Urinary bladder (tissue), 4 donors: ENCODE data around the gene ULK1. TPM values are rescaled to one million over a fixed set of nuclear protein-coding genes. Genes with fewer than 3 reads are reported as not detected.

Experiments used
- DNase-seq: peaks from one replicate; pipeline ENCODE4 v3.0.0-alpha.2; 2015; ENCODE audit errors: extremely low spot score
- H3K27ac ChIP-seq: one replicate; pipeline ENCODE4 v1.5.1; 2013; ENCODE audit warnings: low read depth, mild to moderate bottlenecking, moderate library complexity
- H3K36me3 ChIP-seq: one replicate; pipeline ENCODE4 v1.6.1; 2013; ENCODE audit warnings: mild to moderate bottlenecking, moderate library complexity; ENCODE audit not compliant: insufficient read depth
- H3K4me1 ChIP-seq: one replicate; pipeline ENCODE4 v1.6.1; 2013; ENCODE audit warnings: mild to moderate bottlenecking, moderate library complexity; ENCODE audit not compliant: insufficient read depth
- H3K4me3 ChIP-seq: one replicate; pipeline ENCODE4 v1.5.1; 2013; ENCODE audit warnings: low read depth, low read length
- WGBS: extraction: QIAGEN DNeasy Blood & Tissue Kit; methylation state at CpG from one replicate; pipeline ENCODE4 v1.1.7; 2013; 5-methylcytosine and 5-hydroxymethylcytosine counted together
- polyA plus RNA-seq: library from polyadenylated mRNA; stranded (reverse); fragments of 200-250 nt; gene quantifications from one replicate; pipeline ENCODE4 v1.2.3, GENCODE V29; 2013
- total RNA-seq: library from RNA; depleted of rRNA; stranded (reverse); fragments of >200 nt; gene quantifications from one replicate; pipeline ENCODE4 v1.2.3, GENCODE V29; 2014
- donor health status: healthy with polysubstance abuse.
- donor health status: healthy.

The ULK1 gene
- total and polyA plus RNA-seq, 2 donors: 10.9 to 34.4 TPM

DNA sequence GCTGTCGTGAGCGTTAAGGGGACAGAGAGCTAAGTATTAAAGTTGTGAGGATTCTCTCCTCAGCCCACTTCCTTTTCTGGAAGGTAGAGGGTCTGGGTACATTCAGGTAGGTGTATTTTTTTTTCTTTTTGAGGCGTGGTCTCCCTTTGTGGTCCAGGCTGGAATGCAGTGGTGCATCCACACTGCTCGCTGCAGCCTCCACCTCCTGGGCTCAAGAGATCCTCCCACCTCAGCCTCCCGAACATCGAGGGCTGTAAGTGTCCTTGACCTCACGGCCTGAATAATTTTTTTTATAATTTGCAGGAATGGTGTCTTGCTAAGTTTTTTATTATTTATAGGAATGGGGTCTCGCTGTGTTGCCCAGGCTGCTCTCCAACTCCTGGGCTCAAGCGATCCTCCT, 36.1 kb downstream of the ULK1 start:
- no peak for DNase-seq
- no peak overlapping the region for H3K27ac ChIP-seq
- 82% methylated on average over 9 of the region's 9 CpGs for WGBS
- peak overlapping the region; percentile 97 for H3K4me3 ChIP-seq
- peaks cover 3% of the 10 kb centered on the region for H3K36me3 ChIP-seq
- no peaks in the 10 kb centered on the region for H3K4me1 ChIP-seq

DNA sequence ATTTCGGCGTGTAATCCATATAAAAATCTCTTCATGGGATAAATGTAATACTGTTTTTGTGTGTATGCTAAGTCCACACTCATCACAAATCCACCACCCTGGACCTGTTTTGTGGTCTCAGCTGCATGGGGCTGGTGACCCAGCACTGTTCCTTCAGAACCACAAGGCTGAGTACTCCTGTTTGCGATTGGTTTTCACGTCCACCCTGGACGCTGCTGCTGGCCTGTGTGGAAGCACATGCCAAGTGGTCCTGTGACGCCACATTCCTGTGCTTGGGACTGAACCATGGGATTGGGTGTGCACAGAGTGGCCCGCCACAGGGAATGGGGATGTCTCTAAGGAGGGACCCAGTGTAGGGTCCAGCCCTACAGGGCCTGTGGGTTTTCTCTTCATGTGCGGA, 39.0 kb downstream of the ULK1 start:
- no peak overlapping the region for H3K27ac ChIP-seq
- H3K36me3 ChIP-seq: peaks cover 3% of the 10 kb centered on the region
- WGBS: 94% methylated on average over 8 of the region's 8 CpGs
- H3K4me1 ChIP-seq: no peaks in the 10 kb centered on the region
- H3K4me3 ChIP-seq: no peak overlapping the region
- DNase-seq: no peak

DNA sequence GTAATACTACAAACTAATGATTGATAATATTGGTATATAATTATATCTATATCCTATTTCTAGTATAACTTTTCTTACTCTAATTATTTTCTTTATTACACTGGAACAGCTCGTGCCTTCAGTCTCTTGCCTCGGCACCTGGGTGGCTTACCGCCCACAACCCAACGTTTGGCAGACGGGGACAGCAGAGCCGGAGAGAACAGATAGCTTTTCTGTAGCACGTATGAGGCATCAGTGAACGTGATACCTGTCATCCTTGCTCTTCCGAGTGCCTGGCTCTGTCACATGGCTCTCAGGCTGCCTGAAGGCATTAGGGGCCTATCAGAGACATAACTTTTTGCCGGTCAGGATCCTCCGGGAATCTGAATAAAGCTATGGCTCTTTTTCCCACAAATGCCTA, 40.1 kb downstream of the ULK1 start:
- H3K4me1 ChIP-seq: no peaks in the 10 kb centered on the region

DNA sequence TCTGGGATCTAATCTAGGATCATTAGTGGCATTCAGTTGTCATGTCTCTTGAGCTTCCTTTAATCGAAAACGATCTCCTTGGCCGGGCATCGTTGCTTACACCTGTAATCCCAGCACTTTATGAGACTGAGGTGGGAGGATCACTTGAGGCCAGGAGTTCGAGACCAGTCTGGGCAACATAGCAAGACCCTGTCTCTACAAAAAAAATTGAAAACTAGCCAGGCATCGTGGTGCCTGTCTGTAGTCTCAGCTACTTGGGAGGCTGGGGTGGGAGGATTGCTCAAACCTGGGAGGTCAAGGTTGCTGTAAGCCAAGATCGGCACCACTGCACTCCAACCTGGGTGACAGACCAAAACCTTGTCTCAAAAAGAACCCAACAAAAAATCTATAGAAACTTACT, 43.7 kb downstream of the ULK1 start:
- Histone ChIP-seq H3K36me3 (peaks cover 6% of the 10 kb centered on the region), H3K4me3 (no peak overlapping the region), H3K4me1 (no peaks in the 10 kb centered on the region), H3K27ac (no peak overlapping the region)
- 91% methylated on average over 7 of the region's 7 CpGs for WGBS
- no peak for DNase-seq

More for the DNA sequence above, 40.1 kb downstream of the ULK1 start:
- WGBS: 89% methylated on average over 11 of the region's 11 CpGs
- no peak overlapping the region for H3K4me3 ChIP-seq
- DNase-seq: no peak
- H3K27ac ChIP-seq: no peak overlapping the region
- H3K36me3 ChIP-seq: peaks cover 3% of the 10 kb centered on the region

DNA sequence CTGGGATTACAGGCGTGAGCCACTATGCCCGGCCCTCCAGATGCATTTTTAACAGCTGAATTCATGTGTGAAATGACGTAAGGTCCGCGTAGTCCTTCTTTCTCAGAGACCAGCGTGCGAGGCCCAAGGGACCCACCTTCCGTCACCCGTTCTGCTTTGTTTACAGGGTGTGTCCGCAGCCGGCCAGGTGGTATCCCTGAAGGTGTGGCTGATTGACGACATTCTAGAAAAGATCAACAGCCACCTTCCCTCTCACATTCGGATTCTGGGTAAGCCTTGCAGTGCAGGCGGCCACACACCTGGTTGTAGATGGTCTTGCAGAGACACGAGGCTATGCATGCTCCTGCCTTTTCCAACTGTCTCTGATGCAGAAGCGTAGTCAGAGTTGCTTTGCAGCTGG, 44.6 kb downstream of the ULK1 start:
- H3K36me3 ChIP-seq: peaks cover 5% of the 10 kb centered on the region
- no peak overlapping the region for H3K4me3 ChIP-seq
- no peaks in the 10 kb centered on the region for H3K4me1 ChIP-seq
- 92% methylated on average over 16 of the region's 16 CpGs for WGBS
- H3K27ac ChIP-seq: no peak overlapping the region
- no peak for DNase-seq

DNA sequence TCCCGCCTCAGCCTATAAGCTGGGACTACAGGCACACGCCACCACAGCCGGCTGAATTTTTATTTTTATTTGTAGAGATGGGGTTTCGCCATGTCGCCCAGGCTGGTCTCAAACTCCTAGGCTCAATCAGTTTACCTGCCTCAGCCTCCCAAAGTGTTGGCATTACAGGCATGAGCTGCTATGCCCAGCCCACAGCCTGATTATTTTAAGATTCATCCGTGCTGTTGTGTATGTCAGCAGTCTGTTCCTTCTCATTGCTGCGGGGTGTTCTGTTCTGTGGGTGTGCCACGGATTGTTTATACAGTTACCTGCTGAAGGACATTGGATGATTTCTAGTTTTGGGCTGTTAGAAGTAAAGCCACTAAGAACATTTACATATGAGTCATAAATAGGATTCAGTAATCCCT, 45.7 kb downstream of the ULK1 start:
- DNase-seq: no peak
- Histone ChIP-seq H3K4me3 (no peak overlapping the region), H3K4me1 (no peaks in the 10 kb centered on the region), H3K27ac (no peak overlapping the region), H3K36me3 (peaks cover 3% of the 10 kb centered on the region)
- WGBS: 90% methylated on average over 8 of the region's 8 CpGs

DNA sequence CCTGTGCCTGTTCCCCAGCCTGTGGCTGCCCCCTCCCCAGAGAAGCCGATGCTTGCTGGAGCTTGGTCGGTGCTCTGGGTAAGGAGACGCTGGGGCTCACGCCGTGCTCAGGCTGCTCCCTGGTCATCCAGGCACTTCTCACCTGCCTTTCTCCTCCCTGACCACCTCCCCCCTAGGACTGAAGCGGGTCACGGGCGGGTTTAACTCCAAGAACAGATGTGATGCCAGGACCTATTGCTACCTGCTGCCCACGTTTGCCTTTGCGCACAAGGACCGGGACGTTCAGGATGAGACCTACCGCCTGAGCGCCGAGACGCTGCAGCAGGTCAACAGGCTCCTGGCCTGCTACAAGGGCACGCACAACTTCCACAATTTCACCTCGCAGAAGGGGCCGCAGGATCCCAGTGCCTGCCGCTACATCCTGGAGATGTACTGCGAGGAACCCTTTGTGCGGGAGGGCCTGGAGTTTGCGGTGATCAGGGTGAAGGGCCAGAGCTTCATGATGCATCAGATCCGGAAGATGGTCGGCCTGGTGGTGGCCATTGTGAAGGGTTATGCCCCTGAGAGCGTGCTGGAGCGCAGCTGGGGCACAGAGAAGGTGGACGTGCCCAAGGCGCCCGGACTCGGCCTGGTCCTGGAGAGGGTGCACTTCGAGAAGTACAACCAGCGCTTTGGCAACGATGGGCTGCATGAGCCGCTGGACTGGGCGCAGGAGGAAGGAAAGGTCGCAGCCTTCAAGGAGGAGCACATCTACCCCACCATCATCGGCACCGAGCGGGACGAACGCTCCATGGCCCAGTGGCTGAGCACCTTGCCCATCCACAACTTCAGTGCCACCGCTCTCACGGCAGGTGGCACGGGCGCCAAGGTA, 46.9 kb downstream of the ULK1 start:
- Histone ChIP-seq H3K4me3 (no peak overlapping the region), H3K4me1 (no peaks in the 10 kb centered on the region), H3K27ac (no peak overlapping the region), H3K36me3 (peaks cover 3% of the 10 kb centered on the region)
- WGBS: 94% methylated on average over 46 of the region's 46 CpGs
- no peak for DNase-seq

DNA sequence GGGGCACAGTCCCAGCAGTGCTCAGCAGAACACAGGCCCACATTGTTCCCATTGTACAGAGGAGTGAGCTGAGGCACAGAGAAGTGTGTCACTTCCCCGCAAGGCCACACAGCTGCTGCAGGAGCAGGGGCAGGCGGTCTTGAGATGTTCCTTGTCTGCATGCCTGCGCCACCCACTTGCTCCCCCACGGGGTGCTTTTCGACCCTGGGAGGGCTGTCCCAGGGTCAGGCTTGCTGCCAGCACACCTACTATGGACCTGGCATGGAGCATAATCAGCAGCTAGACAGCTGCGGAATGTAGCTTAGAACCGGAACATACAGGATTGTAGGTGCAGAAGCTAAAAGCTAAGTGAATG, 47.5 kb downstream of the ULK1 start:
- Histone ChIP-seq H3K4me1 (no peaks in the 10 kb centered on the region), H3K4me3 (no peak overlapping the region), H3K36me3 (peaks cover 3% of the 10 kb centered on the region), H3K27ac (no peak overlapping the region)
- DNase-seq: no peak
- 95% methylated on average over 7 of the region's 7 CpGs for WGBS

DNA sequence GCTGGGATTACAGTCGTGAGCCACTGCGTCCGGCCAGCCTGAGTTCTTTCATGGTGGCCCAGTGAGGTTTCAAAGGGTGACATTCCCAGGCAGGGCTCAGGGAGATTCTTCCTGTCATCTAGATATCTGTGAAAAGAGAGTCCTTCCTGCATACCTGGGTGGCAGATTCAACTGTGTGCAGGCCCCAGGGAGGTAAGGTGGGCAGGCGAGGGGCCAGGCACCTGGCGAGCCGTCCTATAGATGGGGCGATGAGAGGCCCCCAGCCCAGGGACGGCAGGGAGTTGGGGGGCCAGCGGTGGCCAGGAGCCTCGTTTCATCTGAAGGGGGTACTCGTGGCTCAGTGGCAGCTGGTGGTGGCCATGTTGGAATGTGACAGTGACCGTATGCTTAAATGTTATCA, 48.2 kb downstream of the ULK1 start:
- no peak for DNase-seq
- 95% methylated on average over 12 of the region's 12 CpGs for WGBS
- peaks cover 3% of the 10 kb centered on the region for H3K36me3 ChIP-seq
- H3K4me3 ChIP-seq: no peak overlapping the region
- H3K4me1 ChIP-seq: no peaks in the 10 kb centered on the region
- no peak overlapping the region for H3K27ac ChIP-seq

DNA sequence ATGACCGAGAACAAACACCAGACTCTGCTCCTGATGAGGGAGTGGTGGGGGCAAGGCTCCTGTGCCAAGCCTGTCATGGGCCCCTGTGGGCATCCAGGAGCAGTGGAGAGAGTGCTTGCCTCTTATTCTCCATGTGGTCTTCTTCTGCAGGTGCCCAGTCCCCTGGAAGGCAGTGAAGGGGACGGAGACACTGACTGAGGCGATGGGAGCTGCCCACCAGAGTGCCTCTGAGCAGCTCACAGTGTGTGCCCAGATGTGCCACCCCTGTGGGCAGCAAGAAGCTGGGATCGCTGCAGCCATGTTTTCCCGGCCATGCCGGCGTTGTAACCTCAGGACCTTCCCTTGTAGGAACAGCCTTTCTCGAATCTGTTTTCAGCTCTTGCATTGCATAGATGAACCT, 49.0 kb downstream of the ULK1 start:
- WGBS: 96% methylated on average over 8 of the region's 8 CpGs
- peaks cover 3% of the 10 kb centered on the region for H3K36me3 ChIP-seq
- DNase-seq: no peak

DNA sequence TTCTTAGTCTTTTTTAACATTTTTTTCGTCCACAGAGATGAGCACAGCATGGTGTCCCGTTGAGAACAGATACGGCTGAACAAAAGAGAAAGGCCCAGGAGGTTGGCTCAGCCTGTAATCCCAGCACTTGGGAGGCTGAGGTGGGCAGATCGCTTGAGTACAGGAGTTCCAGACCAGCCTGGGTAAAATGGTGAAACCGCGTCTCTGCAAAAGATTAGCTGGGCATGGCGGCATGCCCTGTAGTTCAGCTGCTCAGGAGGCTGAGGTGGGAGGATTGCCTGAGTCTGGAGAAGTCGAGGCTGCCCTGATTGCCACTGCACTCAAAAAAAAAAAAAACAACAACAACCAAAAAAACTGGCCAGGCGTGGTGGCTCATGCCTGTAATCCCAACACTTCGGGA, 49.5 kb downstream of the ULK1 start:
- Histone ChIP-seq H3K36me3 (peaks cover 3% of the 10 kb centered on the region), H3K4me3 (no peak overlapping the region), H3K27ac (no peak overlapping the region), H3K4me1 (no peaks in the 10 kb centered on the region)
- DNase-seq: no peak
- 94% methylated on average over 10 of the region's 10 CpGs for WGBS

More for the DNA sequence above, 49.0 kb downstream of the ULK1 start:
- Histone ChIP-seq H3K4me1 (no peaks in the 10 kb centered on the region), H3K27ac (no peak overlapping the region), H3K4me3 (no peak overlapping the region)

DNA sequence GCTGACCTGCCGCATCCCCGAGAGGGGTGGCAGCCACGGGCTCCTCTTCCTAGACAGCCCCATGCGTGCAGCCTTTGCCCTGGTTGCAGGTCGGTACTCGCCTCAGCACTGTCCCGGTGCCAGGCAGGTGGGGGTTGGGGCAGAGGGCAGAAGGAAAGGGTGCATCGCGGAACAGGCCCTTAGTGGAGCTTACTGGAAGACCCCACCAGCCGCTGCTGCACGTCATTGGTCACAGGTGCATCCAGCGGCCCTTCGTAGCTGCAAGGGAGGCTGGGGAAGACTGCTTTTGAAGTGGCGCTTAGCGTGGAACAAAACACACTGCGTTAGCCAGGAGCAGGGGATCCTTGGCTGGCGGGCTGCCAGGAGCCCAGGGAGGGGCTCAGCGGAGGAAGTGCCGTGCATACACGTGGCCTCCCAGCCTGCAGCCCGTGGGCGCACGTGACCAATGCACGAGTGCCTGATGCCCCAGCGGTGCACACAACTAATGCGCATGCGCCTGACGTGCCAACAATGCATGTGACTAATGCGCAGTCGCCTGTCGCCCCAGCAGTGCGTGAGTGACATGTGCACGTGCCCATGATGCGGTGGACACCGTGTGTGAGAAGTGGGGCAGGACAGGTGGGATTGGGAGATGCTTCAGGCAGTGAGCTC, 50.3 kb downstream of the ULK1 start:
- 90% methylated on average over 35 of the region's 35 CpGs for WGBS
- H3K4me1 ChIP-seq: no peaks in the 10 kb centered on the region
- H3K4me3 ChIP-seq: no peak overlapping the region
- DNase-seq: no peak
- H3K27ac ChIP-seq: no peak overlapping the region
- peaks cover 3% of the 10 kb centered on the region for H3K36me3 ChIP-seq

DNA sequence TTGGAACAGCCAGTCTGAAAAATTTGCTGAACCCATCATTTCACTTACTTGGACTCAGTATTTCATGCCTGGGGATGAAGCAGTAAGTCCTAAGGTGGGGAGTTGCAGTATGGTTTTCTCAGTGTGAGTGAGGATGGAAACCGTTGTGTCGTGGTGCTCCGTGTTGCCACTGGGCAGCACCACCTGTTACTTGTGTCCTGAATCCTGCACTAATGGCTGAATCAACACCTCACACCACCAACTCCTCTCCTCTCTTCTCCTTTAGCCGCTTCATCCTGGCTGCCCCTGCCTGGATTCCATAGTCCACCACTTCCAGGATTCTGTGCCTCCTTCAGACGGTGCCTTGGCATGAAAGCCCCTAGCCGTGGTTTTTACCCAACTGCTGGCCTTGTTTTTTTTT, 52.3 kb downstream of the ULK1 start:
- DNase-seq: no peak
- Histone ChIP-seq H3K4me3 (no peak overlapping the region), H3K27ac (no peak overlapping the region), H3K4me1 (peaks cover 4% of the 10 kb centered on the region), H3K36me3 (peaks cover 3% of the 10 kb centered on the region)
- 74% methylated on average over 6 of the region's 6 CpGs for WGBS

DNA sequence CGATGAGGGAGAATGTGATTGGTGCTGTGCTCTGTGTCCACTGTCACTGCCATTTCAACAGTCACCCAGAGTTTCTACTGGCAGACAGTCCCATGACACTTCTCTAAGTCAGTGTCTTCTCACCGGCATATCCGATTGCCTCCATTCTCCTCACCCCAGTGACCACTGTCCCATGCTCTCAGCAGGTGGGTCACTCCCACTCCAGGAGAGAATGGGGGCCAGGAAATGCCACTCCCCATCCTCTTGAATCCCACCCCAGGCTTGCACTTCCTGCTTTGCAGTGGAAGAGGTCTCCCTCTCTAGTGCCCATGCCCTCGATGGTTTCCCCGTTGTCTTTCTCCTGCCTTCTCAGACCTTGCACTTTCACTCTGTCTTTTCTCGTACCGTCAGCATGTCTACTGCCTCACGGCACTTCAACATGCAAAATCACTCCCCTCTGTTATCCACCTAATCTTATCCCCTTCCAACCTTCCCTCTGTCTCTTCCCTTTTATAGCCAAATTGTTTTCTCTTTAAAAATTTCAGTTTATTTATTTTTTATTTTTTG, 53.1 kb downstream of the ULK1 start:
- H3K36me3 ChIP-seq: no peaks in the 10 kb centered on the region
- WGBS: 41% methylated on average over 8 of the region's 8 CpGs
- DNase-seq: no peak
- peaks cover 4% of the 10 kb centered on the region for H3K4me1 ChIP-seq
- H3K27ac ChIP-seq: no peak overlapping the region
- no peak overlapping the region for H3K4me3 ChIP-seq
